ENCODE data around the gene PHACTR1.

- no peak for TF ChIP-seq EZH2 (IDR thresholded peaks at IDR 0.05; ENCODE audit: insufficient read depth, poor library complexity, severe bottlenecking)
- TF ChIP-seq EZH2phosphoT487 (IDR thresholded peaks at IDR 0.05; ENCODE audit: insufficient read depth, low read depth): no peak
These were observed 95.0 kb downstream of the PHACTR1 start for GRCh38 chr6:12811519-12811918.

All from GM23248 (cell line).